Bronchial epithelial cell (primary cell): ENCODE data around the gene GKN2. TPM values are rescaled to one million over a fixed set of nuclear protein-coding genes. Genes with fewer than 3 reads are reported as not detected.
"Not testable (repeated sequence)": the region's sequence is repeated elsewhere in the genome, so short reads cannot be mapped to it uniquely, and the experiment has no call there.

Source experiments
- DNase-seq: peaks from one replicate; pipeline ENCODE4 v3.0.0-alpha.2; 2010; ENCODE audit warnings: low read depth
- FAIRE-seq: peaks from 2 replicates; lab custom pipeline; 2011; peaks lifted over from hg19 to GRCh38; lab: Jason Lieb, UNC
- H3K27me3 ChIP-seq: 2 replicates; pipeline ENCODE4 v1.5.1; 2011; ENCODE audit warnings: low read length; ENCODE audit not compliant: control insufficient read depth, insufficient read depth
- H3K36me3 ChIP-seq: 2 replicates; pipeline ENCODE4 v1.5.1; 2011; ENCODE audit warnings: low read length; ENCODE audit not compliant: control insufficient read depth, insufficient read depth
- H3K4me3 ChIP-seq: 2 replicates; pipeline ENCODE4 v1.5.1; 2011; ENCODE audit warnings: mild to moderate bottlenecking, low read depth, low read length, control low read depth
- total RNA-seq: library from RNA; depleted of rRNA; stranded (reverse); fragments of >200 nt; gene quantifications from 2 replicates; pipeline ENCODE4 v1.2.1, GENCODE V29; 2014
- TF ChIP-seq, protein P1 (sequence below): IDR thresholded peaks from 2 replicates; pipeline ENCODE4 v1.5.1; 2011; ENCODE audit warnings: mild to moderate bottlenecking, moderate library complexity, low read length, control low read depth, inconsistent platforms; ENCODE audit not compliant: insufficient read depth, severe bottlenecking

The GKN2 gene
- total RNA-seq, 1 donor from 2014 or later: not detected

DNA sequence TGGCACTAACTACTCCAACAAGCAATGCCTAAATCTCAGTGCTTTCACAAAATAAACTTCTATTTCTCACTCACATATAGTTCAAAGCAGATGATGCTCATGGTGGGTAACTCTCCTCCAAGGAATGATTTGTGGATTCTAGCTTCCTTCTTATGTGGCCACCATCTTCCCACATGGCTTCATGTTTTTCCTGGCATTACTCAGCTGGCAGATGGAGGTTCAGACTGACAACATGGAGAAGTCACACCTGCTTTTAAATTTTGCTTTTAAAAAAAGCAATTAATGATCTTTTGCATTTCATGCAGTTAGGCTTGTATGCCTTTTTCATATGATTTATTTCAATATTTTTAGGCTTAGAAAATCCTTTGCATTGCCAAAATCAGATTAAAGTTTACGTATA is 6.3 kb upstream of the GKN2 start:
- Histone ChIP-seq H3K4me3 (no peak overlapping the region), H3K27me3 (no peaks in the 10 kb centered on the region), H3K36me3 (no peaks in the 10 kb centered on the region)
- DNase-seq (no peak), FAIRE-seq (no peak)
- TF ChIP-seq, protein P1, sequence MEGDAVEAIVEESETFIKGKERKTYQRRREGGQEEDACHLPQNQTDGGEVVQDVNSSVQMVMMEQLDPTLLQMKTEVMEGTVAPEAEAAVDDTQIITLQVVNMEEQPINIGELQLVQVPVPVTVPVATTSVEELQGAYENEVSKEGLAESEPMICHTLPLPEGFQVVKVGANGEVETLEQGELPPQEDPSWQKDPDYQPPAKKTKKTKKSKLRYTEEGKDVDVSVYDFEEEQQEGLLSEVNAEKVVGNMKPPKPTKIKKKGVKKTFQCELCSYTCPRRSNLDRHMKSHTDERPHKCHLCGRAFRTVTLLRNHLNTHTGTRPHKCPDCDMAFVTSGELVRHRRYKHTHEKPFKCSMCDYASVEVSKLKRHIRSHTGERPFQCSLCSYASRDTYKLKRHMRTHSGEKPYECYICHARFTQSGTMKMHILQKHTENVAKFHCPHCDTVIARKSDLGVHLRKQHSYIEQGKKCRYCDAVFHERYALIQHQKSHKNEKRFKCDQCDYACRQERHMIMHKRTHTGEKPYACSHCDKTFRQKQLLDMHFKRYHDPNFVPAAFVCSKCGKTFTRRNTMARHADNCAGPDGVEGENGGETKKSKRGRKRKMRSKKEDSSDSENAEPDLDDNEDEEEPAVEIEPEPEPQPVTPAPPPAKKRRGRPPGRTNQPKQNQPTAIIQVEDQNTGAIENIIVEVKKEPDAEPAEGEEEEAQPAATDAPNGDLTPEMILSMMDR: no peak

DNA sequence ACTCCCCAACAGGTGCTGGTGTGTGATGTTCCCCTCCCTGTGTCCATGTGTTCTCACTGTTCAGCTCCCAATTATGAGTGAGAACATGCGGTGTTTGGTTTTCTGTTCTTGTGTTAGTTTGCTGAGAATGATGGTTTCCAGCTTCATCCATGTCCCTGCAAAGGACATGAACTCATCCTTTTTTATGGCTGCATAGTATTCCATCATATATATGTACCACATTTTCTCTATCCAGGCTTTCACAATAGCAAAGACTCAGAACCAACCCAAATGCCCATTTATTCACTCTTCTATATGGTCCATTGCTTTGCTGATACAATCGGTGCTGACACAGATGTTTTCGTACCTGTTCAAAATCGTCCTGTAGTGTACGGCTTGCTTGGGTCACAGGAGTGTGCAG is 2.7 kb upstream of the GKN2 start:
- H3K27me3 ChIP-seq, H3K36me3 ChIP-seq, DNase-seq, H3K4me3 ChIP-seq: not testable (repeated sequence)
- FAIRE-seq: peak; percentile 64

DNA sequence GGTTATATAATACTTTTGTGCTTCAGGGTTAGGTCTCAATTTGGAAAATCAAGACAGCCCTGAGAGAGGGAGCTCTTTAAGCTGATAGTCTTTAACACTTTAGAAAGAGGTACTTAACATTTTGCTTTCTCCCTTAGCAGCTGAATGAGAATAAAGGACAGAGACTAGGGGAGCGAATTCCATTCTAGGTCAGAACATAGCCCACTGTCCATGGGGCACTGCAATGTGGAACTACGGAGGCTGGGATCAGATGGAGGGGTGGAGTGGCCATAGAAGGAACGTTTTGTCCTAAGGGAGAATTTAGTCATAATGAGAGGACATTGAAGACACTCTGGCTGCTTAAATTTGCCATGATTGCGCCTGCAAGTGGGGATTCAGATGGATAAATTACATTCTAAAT is 794 bp downstream of the GKN2 start:
- H3K36me3 ChIP-seq: no peaks in the 10 kb centered on the region
- no peaks in the 10 kb centered on the region for H3K27me3 ChIP-seq
- FAIRE-seq (no peak), DNase-seq (no peak)
- H3K4me3 ChIP-seq: no peak overlapping the region
- TF ChIP-seq, protein P1: no peak

DNA sequence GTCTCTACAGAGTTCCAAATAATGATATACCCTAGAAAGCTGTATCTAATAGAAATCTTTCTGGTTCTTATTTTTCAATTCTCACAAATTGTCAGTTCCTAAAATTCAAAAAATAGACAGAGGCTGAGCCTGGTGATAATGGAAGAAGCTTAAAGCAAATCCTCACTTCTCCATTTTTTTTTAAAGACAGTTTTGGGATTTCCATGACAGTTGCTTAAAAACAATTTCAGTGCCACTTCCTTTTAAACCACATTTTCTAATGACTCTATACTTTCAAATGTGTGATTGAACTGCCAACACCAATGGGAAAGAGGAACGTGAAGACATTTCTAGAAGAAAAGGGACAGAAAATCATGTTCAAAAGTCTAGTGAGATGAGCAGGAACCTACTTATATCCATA is 4.0 kb downstream of the GKN2 start:
- no peak for DNase-seq
- FAIRE-seq: no peak

DNA sequence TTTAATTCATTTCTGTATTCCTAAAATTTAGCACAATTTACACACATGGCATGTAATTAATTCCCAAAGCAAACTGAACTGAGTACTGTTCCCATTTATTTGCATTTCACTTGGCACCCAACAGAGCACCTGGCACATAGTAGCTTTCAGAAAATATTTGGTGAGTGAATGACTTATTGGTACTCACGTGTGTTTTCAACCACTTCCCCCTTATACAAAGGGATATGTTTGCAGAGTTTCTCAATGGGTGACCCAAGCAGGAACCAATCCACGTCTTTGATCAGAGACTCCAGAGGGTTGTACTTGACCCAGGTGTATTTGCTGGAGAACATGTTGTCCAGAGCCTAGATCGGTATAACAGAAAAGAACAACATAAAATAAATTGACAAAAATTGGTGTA is 6.6 kb downstream of the GKN2 start:
- Histone ChIP-seq H3K27me3 (no peaks in the 10 kb centered on the region), H3K4me3 (no peak overlapping the region), H3K36me3 (no peaks in the 10 kb centered on the region)
- TF ChIP-seq, protein P1: no peak
- no peak for DNase-seq
- no peak for FAIRE-seq

More for the DNA sequence above, 4.0 kb downstream of the GKN2 start:
- TF ChIP-seq, protein P1: no peak
- Histone ChIP-seq H3K4me3 (no peak overlapping the region), H3K27me3 (no peaks in the 10 kb centered on the region), H3K36me3 (no peaks in the 10 kb centered on the region)

DNA sequence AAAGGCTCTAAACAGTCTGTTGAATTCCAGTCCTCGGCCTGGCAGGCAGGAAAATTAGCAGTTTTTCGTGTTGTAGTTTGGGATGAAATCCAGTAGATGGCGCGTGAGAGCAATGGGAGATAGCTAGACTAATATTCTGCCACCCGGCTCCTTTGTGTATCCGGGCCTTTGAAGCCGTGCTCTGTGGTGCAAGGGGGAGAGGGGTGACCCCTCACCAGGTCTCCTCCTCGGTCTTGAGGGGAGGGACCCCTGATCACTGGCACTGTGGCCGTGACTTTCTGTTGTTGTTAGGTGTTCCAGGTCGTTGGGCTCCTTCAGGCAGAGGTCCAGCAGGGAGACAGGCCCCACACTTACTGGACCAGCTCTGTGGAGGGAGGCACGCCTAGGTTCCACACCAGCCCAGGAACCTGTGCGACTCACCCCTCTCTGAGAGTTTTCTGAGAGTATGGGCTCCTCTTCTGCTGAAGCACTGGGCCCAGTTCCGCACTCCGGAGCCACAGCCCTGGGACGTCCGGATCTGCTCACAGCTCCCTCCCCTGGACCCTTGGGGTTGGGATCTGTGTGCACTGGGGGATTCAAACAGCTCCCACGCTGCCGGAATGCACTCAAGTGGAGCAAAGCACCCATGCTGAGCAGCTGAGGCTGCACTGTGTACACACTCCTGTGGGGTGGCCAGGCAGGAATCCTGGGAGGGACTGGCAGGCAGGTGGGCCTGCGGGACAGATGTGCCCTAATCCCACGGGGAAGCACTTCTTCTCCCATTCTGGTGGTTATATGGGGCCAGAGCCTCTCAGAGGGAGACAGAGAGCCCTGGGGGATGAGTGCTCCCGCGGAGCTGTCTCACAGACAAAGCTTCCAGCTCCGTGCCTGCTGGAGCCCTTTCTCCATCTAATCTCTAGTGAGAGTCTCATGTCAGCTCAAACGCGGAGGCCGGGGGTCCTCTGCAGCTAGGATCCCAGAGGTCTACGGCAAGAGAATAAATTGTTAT is 8.8 kb downstream of the GKN2 start:
- Histone ChIP-seq H3K36me3 (no peaks in the 10 kb centered on the region), H3K27me3 (no peaks in the 10 kb centered on the region), H3K4me3 (no peak overlapping the region)
- FAIRE-seq (no peak), DNase-seq (peak; percentile 54)
- TF ChIP-seq, protein P1: peak; percentile 83
